Body of pancreas (tissue), 4 donors: ENCODE data around the gene NES.

Source experiments
- CTCF ChIP-seq, 7 experiments: fragments of 450-650 bp in 4 of 7; fragments of 200-600 bp in 3 of 7; sonication (generic) in 3 of 7; IDR thresholded peaks; one replicate each; pipeline ENCODE4 v1.5.1; 2016 to 2019; ENCODE audit warnings: antibody characterized with exemption in 7 of 7
- POLR2A ChIP-seq, 3 donors: fragments of 450-650 bp; IDR thresholded peaks; one replicate each; pipeline ENCODE4 v1.6.1; 2016; ENCODE audit warnings: antibody characterized with exemption in 3 of 3, mild to moderate bottlenecking in 2 of 3

- no peak for TF ChIP-seq CTCF (IDR thresholded peaks at IDR 0.05)
- no peak for TF ChIP-seq POLR2A (IDR thresholded peaks at IDR 0.05)
Observed at GRCh38 chr1:156619582-156619955, 57.6 kb downstream of the NES start.
